Common myeloid progenitor, CD34-positive (primary cell): Measurements from ENCODE around the gene ITSN2.

ENCODE experiments used
- CTCF ChIA-PET: fragments of 350-600 bp; sonication (Branson Sonifier 250); formaldehyde crosslinking; loops from one replicate; lab custom pipeline; 2021; ENCODE audit warnings: antibody characterized with exemption; lab: Charles Lee
- POLR2A ChIA-PET: fragments of 350-600 bp; sonication (Branson Sonifier 250); formaldehyde crosslinking; loops from one replicate; lab custom pipeline; 2021; ENCODE audit warnings: antibody characterized with exemption; lab: Charles Lee
- DNase-seq, 3 donors: peaks; one replicate each; pipeline versions ENCODE4 v3.0.0 to v3.0.0-alpha.2; 2013
- H3K27ac ChIP-seq, 2 experiments: 1 replicate in 1 of 2; 2 replicates in 1 of 2; pipeline ENCODE4 v1.7.0; 2013; ENCODE audit warnings: inconsistent platforms in 2 of 2, low read length in 2 of 2, mild to moderate bottlenecking in 2 of 2, low read depth in 1 of 2, moderate library complexity in 1 of 2; ENCODE audit not compliant: severe bottlenecking in 2 of 2, insufficient read depth in 1 of 2, poor library complexity in 1 of 2
- H3K27me3 ChIP-seq, 5 experiments: replicated peaks in 2 of 5; 1 replicate in 3 of 5; 2 replicates in 2 of 5; pipeline versions ENCODE4 v1.6.1 to v1.7.0; 2013; ENCODE audit warnings: low read length in 4 of 5, mild to moderate bottlenecking in 2 of 5, moderate library complexity in 2 of 5, inconsistent platforms in 1 of 5; ENCODE audit not compliant: insufficient read depth in 5 of 5, control insufficient read depth in 4 of 5
- H3K36me3 ChIP-seq, 4 experiments: 1 replicate in 2 of 4; 2 replicates in 2 of 4; pipeline versions ENCODE4 v1.6.1 to v1.7.0; 2013; ENCODE audit warnings: low read length in 3 of 4, control low read depth in 1 of 4, mild to moderate bottlenecking in 1 of 4; ENCODE audit not compliant: control insufficient read depth in 4 of 4, insufficient read depth in 4 of 4
- H3K4me1 ChIP-seq, 4 experiments: 1 replicate in 3 of 4; 2 replicates in 1 of 4; pipeline versions ENCODE4 v1.6.1 to v1.7.1; 2013; ENCODE audit warnings: low read length in 3 of 4, mild to moderate bottlenecking in 3 of 4, control low read depth in 1 of 4, inconsistent platforms in 1 of 4, moderate library complexity in 1 of 4; ENCODE audit not compliant: control insufficient read depth in 4 of 4, insufficient read depth in 4 of 4; ENCODE audit errors: control extremely low read depth in 1 of 4
- H3K4me3 ChIP-seq, 7 experiments: 1 replicate in 4 of 7; 2 replicates in 3 of 7; pipeline versions ENCODE4 v1.5.1 to v1.7.0; 2013; ENCODE audit warnings: mild to moderate bottlenecking in 7 of 7, low read length in 6 of 7, moderate library complexity in 6 of 7, inconsistent platforms in 2 of 7, low read depth in 2 of 7, control low read depth in 1 of 7; ENCODE audit not compliant: insufficient read depth in 4 of 7, control insufficient read depth in 1 of 7; ENCODE audit errors: extremely low read depth in 1 of 7
- H3K9me3 ChIP-seq, 5 experiments: 1 replicate in 4 of 5; 2 replicates in 1 of 5; pipeline versions ENCODE4 v1.6.1 to v1.7.1; 2013; ENCODE audit warnings: low read length in 4 of 5, mild to moderate bottlenecking in 2 of 5, inconsistent platforms in 1 of 5, low read depth in 1 of 5, moderate library complexity in 1 of 5; ENCODE audit not compliant: control insufficient read depth in 4 of 5, insufficient read depth in 2 of 5; ENCODE audit errors: control extremely low read depth in 1 of 5
- WGBS: methylation state at CpG from one replicate; pipeline ENCODE4 v1.1.5; 2013; ENCODE audit not compliant: insufficient coverage; 5-methylcytosine and 5-hydroxymethylcytosine counted together

ITSN2 gene

GRCh38 chr2:24206714-24207113 is 153.6 kb downstream of the ITSN2 start:
- Histone ChIP-seq H3K27me3 (no peaks in the 10 kb centered on the region), H3K36me3 (peaks cover 9 to 89% (median 63%) of the 10 kb centered on the region in 4 experiments), H3K4me1 (no peaks in the 10 kb centered on the region), H3K4me3 (no peak overlapping the region), H3K27ac (no peak overlapping the region), H3K9me3 (no peaks in the 10 kb centered on the region)
- WGBS = 82% methylated on average over 8 of the region's 8 CpGs
- ChIA-PET POLR2A (no interaction called here), CTCF (interaction anchor here (0.9 to 2.8 kb wide), 2 partner anchors 11 to 123 kb away, joined by 4 to 9 read pairs; partner anchors contain the start of gene TP53I3)
- no peak for DNase-seq

- no peak overlapping the region for H3K27ac ChIP-seq
- no peak overlapping the region for H3K4me3 ChIP-seq
- WGBS = 100% methylated on average over 3 of the region's 6 CpGs
- no peaks in the 10 kb centered on the region for H3K27me3 ChIP-seq
- no peaks in the 10 kb centered on the region for H3K4me1 ChIP-seq
- ChIA-PET CTCF (interaction anchor here (0.9 to 2.8 kb wide), 2 partner anchors 11 to 122 kb away, joined by 4 to 9 read pairs; partner anchors contain the start of gene TP53I3), POLR2A (no interaction called here)
- H3K36me3 ChIP-seq = peaks cover 11 to 86% (median 63%) of the 10 kb centered on the region in 4 experiments
- H3K9me3 ChIP-seq = no peaks in the 10 kb centered on the region
- no peak for DNase-seq
Measured at GRCh38 chr2:24206242-24206641, 154.1 kb downstream of the ITSN2 start.

- Histone ChIP-seq H3K27ac (no peak overlapping the region), H3K27me3 (no peaks in the 10 kb centered on the region), H3K4me3 (no peak overlapping the region), H3K4me1 (no peaks in the 10 kb centered on the region), H3K9me3 (no peaks in the 10 kb centered on the region), H3K36me3 (peaks cover 11 to 76% (median 57%) of the 10 kb centered on the region in 4 experiments)
- CTCF ChIA-PET = interaction anchor here (2.8 kb wide), 1 partner anchor 12 kb away, joined by 9 read pairs; no protein-coding TSS in a partner anchor
- WGBS = 97% methylated on average over 4 of the region's 4 CpGs
- DNase-seq = no peak
- POLR2A ChIA-PET = no interaction called here
Measured at GRCh38 chr2:24205131-24205530, 155.2 kb downstream of the ITSN2 start.

- H3K4me3 ChIP-seq = no peak overlapping the region
- over 99% methylated on average over 12 of the region's 12 CpGs for WGBS
- CTCF ChIA-PET = interaction anchor here (1.3 to 2.8 kb wide), 2 partner anchors 13 to 20 kb away, joined by 3 to 9 read pairs; no protein-coding TSS in a partner anchor
Measured at GRCh38 chr2:24204505-24204904, 155.8 kb downstream of the ITSN2 start.

GRCh38 chr2:24203787-24204150 is 156.6 kb downstream of the ITSN2 start:
- POLR2A ChIA-PET = no interaction called here
- 95% methylated on average over 5 of the region's 5 CpGs for WGBS
- H3K36me3 ChIP-seq = peaks cover 7 to 62% (median 45%) of the 10 kb centered on the region in 4 experiments
- no peaks in the 10 kb centered on the region for H3K9me3 ChIP-seq
- DNase-seq = no peak
- CTCF ChIA-PET = interaction anchor here (0.9 to 1.3 kb wide), 2 partner anchors 19 to 41 kb away, joined by 3 read pairs; no protein-coding TSS in a partner anchor
- no peaks in the 10 kb centered on the region for H3K27me3 ChIP-seq
- H3K27ac ChIP-seq = no peak overlapping the region
- no peak overlapping the region for H3K4me3 ChIP-seq
- H3K4me1 ChIP-seq = no peaks in the 10 kb centered on the region

More at GRCh38 chr2:24204505-24204904, 155.8 kb downstream of the ITSN2 start:
- Histone ChIP-seq H3K9me3 (no peaks in the 10 kb centered on the region), H3K36me3 (peaks cover 11 to 70% (median 51%) of the 10 kb centered on the region in 4 experiments), H3K27me3 (no peaks in the 10 kb centered on the region), H3K4me1 (no peaks in the 10 kb centered on the region), H3K27ac (no peak overlapping the region)
- DNase-seq = no peak
- POLR2A ChIA-PET = no interaction called here

GRCh38 chr2:24203029-24203786 is 157.1 kb downstream of the ITSN2 start:
- H3K27ac ChIP-seq = no peak overlapping the region
- no peak for DNase-seq
- H3K9me3 ChIP-seq = no peaks in the 10 kb centered on the region
- peaks cover 7 to 57% (median 41%) of the 10 kb centered on the region in 4 experiments for H3K36me3 ChIP-seq
- CTCF ChIA-PET = interaction anchor here (0.9 to 1.3 kb wide), 3 partner anchors 10 to 40 kb away, joined by 3 to 4 read pairs (median 3); no protein-coding TSS in a partner anchor
- no peaks in the 10 kb centered on the region for H3K27me3 ChIP-seq
- H3K4me3 ChIP-seq = no peak overlapping the region
- 96% methylated on average over 18 of the region's 19 CpGs for WGBS
- POLR2A ChIA-PET = no interaction called here
- H3K4me1 ChIP-seq = no peaks in the 10 kb centered on the region

GRCh38 chr2:24200799-24201198 is 159.5 kb downstream of the ITSN2 start:
- no peak overlapping the region for H3K27ac ChIP-seq
- 100% methylated on average over 2 of the region's 3 CpGs for WGBS
- H3K4me1 ChIP-seq = no peaks in the 10 kb centered on the region
- no peak for DNase-seq
- ChIA-PET CTCF (no interaction called here), POLR2A (no interaction called here)
- H3K9me3 ChIP-seq = no peaks in the 10 kb centered on the region
- no peaks in the 10 kb centered on the region for H3K27me3 ChIP-seq
- H3K4me3 ChIP-seq = no peak overlapping the region
- peaks cover 6 to 34% (median 31%) of the 10 kb centered on the region in 4 experiments for H3K36me3 ChIP-seq
